Lung (tissue), 12 donors: ENCODE data around the gene AASDHPPT. TPM values are rescaled to one million over a fixed set of nuclear protein-coding genes. Genes with fewer than 3 reads are reported as not detected.
A peak's percentile ranks its signal among the peaks of the same experiment; 100 is the strongest.

Experiments
- ATAC-seq: fragments of 200-7000 bp; cut with Tn5 transposase; one replicate; pipeline ENCODE4 v1.9.1; 2020; ENCODE audit warnings: moderate number of reproducible peaks; ENCODE audit not compliant: insufficient read depth, low FRiP score
- DNase-seq, 3 donors: peaks; one replicate each; pipeline ENCODE4 v3.0.0-alpha.2; 2013 to 2017
- H3K27ac ChIP-seq, 2 donors: one replicate each; pipeline ENCODE4 v1.5.1; 2013; ENCODE audit warnings: mild to moderate bottlenecking in 2 of 2, moderate library complexity in 2 of 2, control low read depth in 1 of 2, inconsistent platforms in 1 of 2, low read depth in 1 of 2, low read length in 1 of 2
- H3K27me3 ChIP-seq, 3 donors: one replicate each; pipeline ENCODE4 v1.5.1; 2013; ENCODE audit warnings: low read length in 2 of 3; ENCODE audit not compliant: control insufficient read depth in 3 of 3, insufficient read depth in 3 of 3
- H3K36me3 ChIP-seq, 4 donors: one replicate each; pipeline ENCODE4 v1.5.1; 2013; ENCODE audit warnings: low read length in 4 of 4, mild to moderate bottlenecking in 1 of 4, moderate library complexity in 1 of 4; ENCODE audit not compliant: control insufficient read depth in 4 of 4, insufficient read depth in 4 of 4
- H3K4me1 ChIP-seq, 5 donors: one replicate each; pipeline ENCODE4 v1.5.1; 2013; ENCODE audit warnings: low read length in 5 of 5, mild to moderate bottlenecking in 2 of 5, moderate library complexity in 1 of 5; ENCODE audit not compliant: control insufficient read depth in 5 of 5, insufficient read depth in 5 of 5
- H3K4me3 ChIP-seq: one replicate; pipeline ENCODE4 v1.5.1; 2013; ENCODE audit warnings: mild to moderate bottlenecking, control low read depth, moderate library complexity
- H3K9ac ChIP-seq, 2 donors: one replicate each; pipeline ENCODE4 v1.5.1; 2013; ENCODE audit warnings: low read length in 2 of 2, control low read depth in 1 of 2; ENCODE audit not compliant: insufficient read depth in 1 of 2
- H3K9me3 ChIP-seq, 4 donors: one replicate each; pipeline ENCODE4 v1.5.1; 2013; ENCODE audit warnings: low read length in 3 of 4, mild to moderate bottlenecking in 1 of 4, moderate library complexity in 1 of 4; ENCODE audit not compliant: control insufficient read depth in 4 of 4, insufficient read depth in 3 of 4
- WGBS, 2 donors: extraction: QIAGEN DNeasy Blood & Tissue Kit; methylation state at CpG; one replicate each; pipeline ENCODE4 v1.1.7; 2013; 5-methylcytosine and 5-hydroxymethylcytosine counted together
- polyA plus RNA-seq, 2 donors: library from polyadenylated mRNA; stranded (reverse); fragments of 200-250 nt; gene quantifications; one replicate each; pipeline ENCODE4 v1.2.1, GENCODE V29; 2013
- total RNA-seq, 2 donors: library from RNA; depleted of rRNA in 1 of 2; stranded (reverse); fragments of >200 nt in 1 of 2; gene quantifications; one replicate each; pipeline ENCODE4 v1.2.1, GENCODE V29; 2014 to 2021
- TF ChIP-seq, protein P1 (sequence below): IDR thresholded peaks from 2 replicates; pipeline ENCODE4 v1.5.1; 2012; ENCODE audit warnings: mild to moderate bottlenecking; ENCODE audit errors: control extremely low read depth, extremely low read depth
- donor health status: control.
- donor health status: control.
- donor health status: Bipolar disorder and iron deficiency.
- donor health status: healthy.
- donor health status: DM: yes; HTN: yes; CAD: no.

The AASDHPPT gene
- total and polyA plus RNA-seq, 4 donors: 13.0 to 57.2 (median 19.9) TPM

DNA sequence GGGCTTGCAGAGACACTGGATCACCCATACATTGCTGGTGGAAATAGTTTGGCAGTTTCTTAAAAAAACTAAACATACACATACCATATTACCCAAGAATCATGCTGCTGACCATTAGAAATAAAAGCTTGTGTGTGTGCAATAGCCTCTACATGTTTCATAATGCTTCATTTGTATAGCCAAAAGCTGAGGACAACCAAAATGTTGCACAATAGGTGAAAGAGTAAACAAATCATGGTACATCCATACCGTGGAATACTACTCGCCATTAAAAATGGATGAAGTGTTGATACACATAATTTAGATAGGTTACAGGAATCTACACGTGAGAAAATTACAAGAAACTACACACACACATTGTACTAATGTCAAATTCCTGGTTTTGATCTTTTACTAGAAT is 6.9 kb upstream of the AASDHPPT start:
- Histone ChIP-seq H3K27me3 (no peaks in the 10 kb centered on the region), H3K4me1 (peaks cover 0 to 3% (median 0%) of the 10 kb centered on the region in 5 donors), H3K9ac (no peak overlapping the region), H3K36me3 (peaks cover 0 to 2% (median under 1%) of the 10 kb centered on the region in 4 donors), H3K9me3 (no peaks in the 10 kb centered on the region), H3K4me3 (no peak overlapping the region), H3K27ac (no peak overlapping the region)
- no peak for DNase-seq
- ATAC-seq: no peak
- TF ChIP-seq, protein P1, sequence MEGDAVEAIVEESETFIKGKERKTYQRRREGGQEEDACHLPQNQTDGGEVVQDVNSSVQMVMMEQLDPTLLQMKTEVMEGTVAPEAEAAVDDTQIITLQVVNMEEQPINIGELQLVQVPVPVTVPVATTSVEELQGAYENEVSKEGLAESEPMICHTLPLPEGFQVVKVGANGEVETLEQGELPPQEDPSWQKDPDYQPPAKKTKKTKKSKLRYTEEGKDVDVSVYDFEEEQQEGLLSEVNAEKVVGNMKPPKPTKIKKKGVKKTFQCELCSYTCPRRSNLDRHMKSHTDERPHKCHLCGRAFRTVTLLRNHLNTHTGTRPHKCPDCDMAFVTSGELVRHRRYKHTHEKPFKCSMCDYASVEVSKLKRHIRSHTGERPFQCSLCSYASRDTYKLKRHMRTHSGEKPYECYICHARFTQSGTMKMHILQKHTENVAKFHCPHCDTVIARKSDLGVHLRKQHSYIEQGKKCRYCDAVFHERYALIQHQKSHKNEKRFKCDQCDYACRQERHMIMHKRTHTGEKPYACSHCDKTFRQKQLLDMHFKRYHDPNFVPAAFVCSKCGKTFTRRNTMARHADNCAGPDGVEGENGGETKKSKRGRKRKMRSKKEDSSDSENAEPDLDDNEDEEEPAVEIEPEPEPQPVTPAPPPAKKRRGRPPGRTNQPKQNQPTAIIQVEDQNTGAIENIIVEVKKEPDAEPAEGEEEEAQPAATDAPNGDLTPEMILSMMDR: no peak
- 85 to 90% methylated on average over 3 of the region's 3 CpGs for WGBS, 2 donors

DNA sequence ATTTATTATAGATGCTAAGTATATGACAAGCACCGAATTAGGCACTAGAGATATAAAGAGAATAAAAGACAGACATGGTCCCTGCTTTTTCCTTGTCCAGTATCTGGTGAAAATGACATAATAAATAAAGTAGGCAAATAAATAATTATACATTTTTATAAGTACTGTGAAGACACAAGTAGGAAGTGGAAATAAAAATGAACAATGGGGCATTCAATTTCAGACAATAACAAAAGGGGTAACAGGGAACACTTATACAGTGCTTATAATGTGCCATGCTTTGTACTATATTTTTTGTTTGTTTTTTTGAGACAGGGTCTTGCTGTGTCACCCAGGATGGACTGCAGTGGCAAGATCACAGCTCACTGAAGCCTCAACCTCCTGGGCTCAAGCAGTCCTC is 4.7 kb upstream of the AASDHPPT start:
- ATAC-seq: no peak
- 90% methylated on average over 1 of the region's 1 CpG for WGBS, 2 donors

GRCh38 chr11:106076171-106076918 is 1.1 kb upstream of the AASDHPPT start:
- Histone ChIP-seq H3K27me3 (no peaks in the 10 kb centered on the region), H3K9me3 (no peaks in the 10 kb centered on the region), H3K36me3 (peaks cover 3 to 13% (median 6%) of the 10 kb centered on the region in 4 donors), H3K27ac (peak overlapping the region; percentile 83 to 98), H3K9ac (peak overlapping the region; percentile 72 to 96), H3K4me3 (peak overlapping the region; percentile 96), H3K4me1 (peaks cover 0 to 27% (median 14%) of the 10 kb centered on the region in 5 donors)
- ATAC-seq: no peak
- no peak for DNase-seq
- 14 to 15% methylated on average over 19 of the region's 19 CpGs for WGBS, 2 donors
- TF ChIP-seq, protein P1: no peak

More for the DNA sequence above, 4.7 kb upstream of the AASDHPPT start:
- Histone ChIP-seq H3K9ac (no peak overlapping the region), H3K9me3 (no peaks in the 10 kb centered on the region), H3K27ac (no peak overlapping the region), H3K36me3 (peaks cover 0 to 2% (median 0%) of the 10 kb centered on the region in 4 donors), H3K27me3 (no peaks in the 10 kb centered on the region), H3K4me3 (no peak overlapping the region), H3K4me1 (peaks cover 0 to 6% (median 0%) of the 10 kb centered on the region in 5 donors)
- no peak for DNase-seq
- TF ChIP-seq, protein P1: no peak
